Spleen (tissue), 7 donors: Measurements from ENCODE around the gene PPP1R3F.

Source experiments
- POLR2A ChIP-seq, 3 donors: fragments of 450-650 bp; IDR thresholded peaks; one replicate each; pipeline ENCODE4 v1.5.1; 2017; ENCODE audit warnings: antibody characterized with exemption in 3 of 3, mild to moderate bottlenecking in 1 of 3
- TF ChIP-seq, protein P1 (sequence below), 11 experiments: fragments of 200-600 bp in 7 of 11; fragments of 450-650 bp in 4 of 11; sonication (generic) in 4 of 11; IDR thresholded peaks in 8 of 11; conservative IDR thresholded peaks in 3 of 11; 1 replicate in 7 of 11; 2 replicates in 4 of 11; pipeline versions ENCODE4 v1.4.0 to v1.8.0; 2016 to 2021; ENCODE audit warnings: antibody characterized with exemption in 11 of 11, inconsistent platforms in 4 of 11, mild to moderate bottlenecking in 1 of 11
- donor health status: DM: no; HTN: no; CAD: no; lungs with moderate emphysema.
- donor health status: DM: no; HTN: no; CAD: no.
- donor health status: DM: no; HTN: no; CAD: no.

DNA sequence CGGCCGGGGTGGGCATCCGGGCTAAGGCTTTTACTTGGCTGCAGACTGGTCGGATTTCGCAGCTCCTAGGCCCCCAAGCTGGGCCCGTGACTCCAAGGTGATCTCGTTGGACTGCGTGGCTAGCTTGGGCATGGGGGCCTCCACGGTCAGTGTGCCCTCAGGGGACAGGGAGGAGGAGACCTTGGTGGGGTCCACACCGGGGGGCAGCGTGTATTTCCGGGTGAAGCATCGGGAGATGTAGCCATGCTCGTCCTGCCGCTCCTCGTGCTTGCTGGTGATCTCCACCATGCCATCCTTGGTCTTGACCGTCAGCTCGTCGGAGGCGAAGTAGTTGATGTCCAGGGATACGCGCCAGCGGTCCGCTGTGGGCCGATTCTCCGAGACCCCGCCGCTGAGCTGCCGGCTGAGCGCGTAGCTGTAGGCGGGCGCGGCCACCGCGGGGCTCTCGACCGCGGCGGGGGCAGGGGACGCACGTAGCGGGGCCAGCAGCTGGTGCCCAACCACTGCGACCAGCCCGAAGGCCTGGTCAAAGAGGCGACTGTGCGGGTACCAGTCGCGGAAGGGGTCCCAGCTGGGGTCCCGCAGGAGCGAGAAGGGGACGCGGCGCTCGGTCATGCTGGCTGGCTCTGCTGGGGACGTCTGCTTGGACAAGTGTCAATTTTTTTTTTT, 35.6 kb upstream of the PPP1R3F start:
- TF ChIP-seq, protein P1, sequence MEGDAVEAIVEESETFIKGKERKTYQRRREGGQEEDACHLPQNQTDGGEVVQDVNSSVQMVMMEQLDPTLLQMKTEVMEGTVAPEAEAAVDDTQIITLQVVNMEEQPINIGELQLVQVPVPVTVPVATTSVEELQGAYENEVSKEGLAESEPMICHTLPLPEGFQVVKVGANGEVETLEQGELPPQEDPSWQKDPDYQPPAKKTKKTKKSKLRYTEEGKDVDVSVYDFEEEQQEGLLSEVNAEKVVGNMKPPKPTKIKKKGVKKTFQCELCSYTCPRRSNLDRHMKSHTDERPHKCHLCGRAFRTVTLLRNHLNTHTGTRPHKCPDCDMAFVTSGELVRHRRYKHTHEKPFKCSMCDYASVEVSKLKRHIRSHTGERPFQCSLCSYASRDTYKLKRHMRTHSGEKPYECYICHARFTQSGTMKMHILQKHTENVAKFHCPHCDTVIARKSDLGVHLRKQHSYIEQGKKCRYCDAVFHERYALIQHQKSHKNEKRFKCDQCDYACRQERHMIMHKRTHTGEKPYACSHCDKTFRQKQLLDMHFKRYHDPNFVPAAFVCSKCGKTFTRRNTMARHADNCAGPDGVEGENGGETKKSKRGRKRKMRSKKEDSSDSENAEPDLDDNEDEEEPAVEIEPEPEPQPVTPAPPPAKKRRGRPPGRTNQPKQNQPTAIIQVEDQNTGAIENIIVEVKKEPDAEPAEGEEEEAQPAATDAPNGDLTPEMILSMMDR (IDR thresholded peaks at IDR 0.05 in 8 of 11, conservative IDR thresholded peaks at IDR 0.05 in 3 of 11), result no peak
- no peak for TF ChIP-seq POLR2A (IDR thresholded peaks at IDR 0.05)
